Uterus (tissue), 2 donors: ENCODE results near the gene LGALS7B.

ENCODE experiments used
- CTCF ChIP-seq, 4 experiments: fragments of 200-600 bp in 2 of 4; fragments of 450-650 bp in 2 of 4; sonication (generic) in 2 of 4; IDR thresholded peaks; one replicate each; pipeline ENCODE4 v1.5.1; 2016 to 2019; ENCODE audit warnings: antibody characterized with exemption in 4 of 4, mild to moderate bottlenecking in 2 of 4, moderate library complexity in 1 of 4
- POLR2A ChIP-seq, 2 donors: fragments of 450-650 bp; IDR thresholded peaks; one replicate each; pipeline ENCODE4 v1.6.1; 2016; ENCODE audit warnings: antibody characterized with exemption in 2 of 2, mild to moderate bottlenecking in 1 of 2, moderate library complexity in 1 of 2

GRCh38 chr19:38813323-38813722, 24.3 kb downstream of the LGALS7B start:
- no peak for TF ChIP-seq CTCF (IDR thresholded peaks at IDR 0.05)
- no peak for TF ChIP-seq POLR2A (IDR thresholded peaks at IDR 0.05)
